ENCODE results near the gene MYH16.

DNA sequence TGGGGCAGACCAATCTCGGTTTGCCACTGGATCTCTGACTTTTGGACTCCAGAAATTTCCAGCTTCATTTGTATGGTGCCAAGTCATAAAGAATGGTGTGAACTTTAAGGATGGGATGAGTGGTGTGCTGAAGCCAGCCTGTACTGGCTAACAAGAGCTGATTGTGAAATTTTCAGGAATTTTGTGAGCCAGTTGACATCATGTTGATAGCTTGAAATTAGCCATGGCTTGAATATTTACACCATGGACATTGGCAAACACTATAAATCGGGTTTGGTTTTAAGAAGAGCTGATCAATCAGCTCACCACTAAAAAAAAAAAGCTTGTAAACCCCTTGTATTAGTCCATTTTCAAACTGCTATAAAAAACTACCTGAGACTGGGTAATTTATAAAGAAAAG is 14.1 kb upstream of the MYH16 start:
- TF ChIP-seq MXI1 (IDR thresholded peaks at IDR 0.05; ENCODE audit: low read depth, low read length) (no peak), MYC (IDR thresholded peaks at IDR 0.05; ENCODE audit: insufficient read depth, insufficient read length, insufficient replicate concordance, low read length, severe bottlenecking) (no peak), NBN (IDR thresholded peaks at IDR 0.05) (no peak), KDM1A (IDR thresholded peaks at IDR 0.05; ENCODE audit: borderline replicate concordance) (no peak)
- TF ChIP-seq, protein P1, sequence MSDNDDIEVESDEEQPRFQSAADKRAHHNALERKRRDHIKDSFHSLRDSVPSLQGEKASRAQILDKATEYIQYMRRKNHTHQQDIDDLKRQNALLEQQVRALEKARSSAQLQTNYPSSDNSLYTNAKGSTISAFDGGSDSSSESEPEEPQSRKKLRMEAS (IDR thresholded peaks at IDR 0.05; ENCODE audit: low read depth, low read length) = no peak
